ENCODE measurements around the gene REC8.

REC8 gene

DNA sequence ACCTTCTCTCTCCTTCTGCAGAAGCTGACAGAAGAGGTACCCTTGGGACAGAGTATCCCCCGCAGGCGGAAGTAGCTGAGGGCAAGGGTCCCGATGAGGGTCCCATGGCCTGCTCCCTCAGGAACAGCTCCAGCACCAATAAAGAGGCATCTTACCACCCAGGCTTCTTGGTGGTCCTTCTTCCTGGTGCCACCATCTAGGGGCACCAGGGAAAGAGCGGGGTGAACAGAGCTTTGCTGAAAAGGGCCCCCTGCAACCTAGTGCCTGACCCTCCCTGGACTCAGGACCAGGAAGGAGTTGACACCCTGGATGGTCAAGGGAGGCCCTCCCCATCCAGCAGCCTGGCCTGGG, 11.4 kb upstream of the REC8 start:
- TF ChIP-seq CREB5 (CRISPR knock-in tag; IDR thresholded peaks at IDR 0.05; ENCODE audit: low read depth) (no peak), RARB (CRISPR knock-in tag; IDR thresholded peaks at IDR 0.05) (no peak), BACH2 (CRISPR knock-in tag; IDR thresholded peaks at IDR 0.05; ENCODE audit: borderline replicate concordance) (no peak), POU6F1 (CRISPR knock-in tag; IDR thresholded peaks at IDR 0.05; ENCODE audit: borderline replicate concordance, low read depth) (no peak), CSDC2 (CRISPR knock-in tag; IDR thresholded peaks at IDR 0.05) (no peak), SNAI2 (CRISPR knock-in tag; IDR thresholded peaks at IDR 0.05) (no peak), GLIS3 (CRISPR knock-in tag; IDR thresholded peaks at IDR 0.05) (no peak), ZNF70 (CRISPR knock-in tag; IDR thresholded peaks at IDR 0.05) (no peak), TSHZ2 (CRISPR knock-in tag; IDR thresholded peaks at IDR 0.05) (no peak), ISL1 (CRISPR knock-in tag; IDR thresholded peaks at IDR 0.05) (no peak), TOX (CRISPR knock-in tag; IDR thresholded peaks at IDR 0.05; ENCODE audit: borderline replicate concordance) (no peak), CSRNP3 (CRISPR knock-in tag; IDR thresholded peaks at IDR 0.05) (no peak), ZFP3 (CRISPR knock-in tag; IDR thresholded peaks at IDR 0.05) (no peak), TCF4 (CRISPR knock-in tag; IDR thresholded peaks at IDR 0.05; ENCODE audit: borderline replicate concordance) (no peak), ESRRG (CRISPR knock-in tag; IDR thresholded peaks at IDR 0.05) (no peak), ZNF565 (CRISPR knock-in tag; conservative IDR thresholded peaks at IDR 0.05; ENCODE audit: low read depth) (no peak)
- peak; percentile 5; the same call in 2 of the 3 replicates for ATAC-seq

DNA sequence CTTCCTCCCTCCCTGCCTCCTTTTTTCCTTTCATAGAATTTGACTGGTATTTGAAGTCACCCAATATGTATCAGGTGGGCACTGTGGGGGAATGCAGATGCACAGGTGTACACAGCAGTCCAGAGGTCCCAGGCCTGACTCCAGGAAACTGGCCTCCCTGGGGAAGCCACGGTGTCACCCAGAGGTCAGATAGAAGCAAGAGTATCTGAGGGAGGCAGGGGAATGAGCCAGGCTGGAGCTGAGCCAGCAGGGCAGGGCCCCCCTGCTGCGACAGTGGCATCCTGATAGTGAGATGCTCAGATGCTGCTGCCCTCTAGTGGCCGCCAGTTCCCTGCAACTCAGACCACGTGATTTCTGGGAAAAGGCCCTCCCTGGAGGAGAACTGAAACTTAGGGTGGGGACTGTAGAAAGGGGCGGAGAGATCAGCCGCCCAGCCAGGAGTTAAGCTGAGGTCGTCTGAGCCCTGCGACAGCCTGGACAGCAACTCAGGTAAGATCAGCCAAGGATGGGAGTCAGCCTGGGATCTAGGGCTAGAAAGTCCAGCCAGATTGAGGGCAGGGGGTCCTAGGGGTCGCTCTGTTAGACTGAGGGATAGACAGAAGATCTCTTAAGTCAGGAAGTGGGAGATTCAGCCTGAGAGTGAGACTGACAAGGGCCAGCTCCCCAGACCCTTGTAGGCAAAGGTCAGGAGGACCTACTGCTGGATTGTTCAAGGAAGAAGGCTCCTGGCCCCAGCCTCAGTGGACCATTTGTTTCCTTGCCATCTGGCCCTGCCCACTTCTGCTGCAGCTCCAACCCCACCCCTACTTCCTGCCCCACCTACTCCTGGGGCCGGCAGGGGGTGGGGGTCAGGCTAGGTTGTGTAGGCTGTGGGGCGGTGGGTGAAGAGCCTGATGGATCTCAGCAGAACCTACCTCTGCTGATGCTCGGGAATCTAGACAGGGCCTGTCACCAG, 10.8 kb upstream of the REC8 start, which contains the start of gene IRF9:
IRF9 (plus strand) TSS at position 416 of the 955 bp plus-strand sequence. CDS start 880 bp downstream, outside the sequence.
- ATAC-seq: peak; percentile 94
- TF ChIP-seq GLIS3 (CRISPR knock-in tag; IDR thresholded peaks at IDR 0.05) (peak; percentile 78; the same call in 1 of the 2 replicates), ZFP3 (CRISPR knock-in tag; IDR thresholded peaks at IDR 0.05) (0 out of 2 replicates have a peak, but pooled peaks have one; percentile 58), BACH2 (CRISPR knock-in tag; IDR thresholded peaks at IDR 0.05; ENCODE audit: borderline replicate concordance) (no peak), ISL1 (CRISPR knock-in tag; IDR thresholded peaks at IDR 0.05) (no peak), ZNF70 (CRISPR knock-in tag; IDR thresholded peaks at IDR 0.05) (peak; percentile 14; the same call in 1 of the 2 replicates), CSRNP3 (CRISPR knock-in tag; IDR thresholded peaks at IDR 0.05) (peak; percentile 18; the same call in 1 of the 2 replicates), SNAI2 (CRISPR knock-in tag; IDR thresholded peaks at IDR 0.05) (no peak), TOX (CRISPR knock-in tag; IDR thresholded peaks at IDR 0.05; ENCODE audit: borderline replicate concordance) (peak; percentile 64; the same call in 1 of the 2 replicates), TSHZ2 (CRISPR knock-in tag; IDR thresholded peaks at IDR 0.05) (no peak)
- TF ChIP-seq, protein P1, sequence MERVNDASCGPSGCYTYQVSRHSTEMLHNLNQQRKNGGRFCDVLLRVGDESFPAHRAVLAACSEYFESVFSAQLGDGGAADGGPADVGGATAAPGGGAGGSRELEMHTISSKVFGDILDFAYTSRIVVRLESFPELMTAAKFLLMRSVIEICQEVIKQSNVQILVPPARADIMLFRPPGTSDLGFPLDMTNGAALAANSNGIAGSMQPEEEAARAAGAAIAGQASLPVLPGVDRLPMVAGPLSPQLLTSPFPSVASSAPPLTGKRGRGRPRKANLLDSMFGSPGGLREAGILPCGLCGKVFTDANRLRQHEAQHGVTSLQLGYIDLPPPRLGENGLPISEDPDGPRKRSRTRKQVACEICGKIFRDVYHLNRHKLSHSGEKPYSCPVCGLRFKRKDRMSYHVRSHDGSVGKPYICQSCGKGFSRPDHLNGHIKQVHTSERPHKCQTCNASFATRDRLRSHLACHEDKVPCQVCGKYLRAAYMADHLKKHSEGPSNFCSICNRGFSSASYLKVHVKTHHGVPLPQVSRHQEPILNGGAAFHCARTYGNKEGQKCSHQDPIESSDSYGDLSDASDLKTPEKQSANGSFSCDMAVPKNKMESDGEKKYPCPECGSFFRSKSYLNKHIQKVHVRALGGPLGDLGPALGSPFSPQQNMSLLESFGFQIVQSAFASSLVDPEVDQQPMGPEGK (CRISPR knock-in tag; IDR thresholded peaks at IDR 0.05; ENCODE audit: borderline replicate concordance): peak; percentile 62
